Motor neuron (in vitro differentiated cells): ENCODE data around the gene STRN4. TPM values are rescaled to one million over a fixed set of nuclear protein-coding genes. Genes with fewer than 3 reads are reported as not detected.
"Not testable (repeated sequence)": the region's sequence is repeated elsewhere in the genome, so short reads cannot be mapped to it uniquely, and the experiment has no call there.

Experiments
- ATAC-seq, 8 experiments: fragments of 200-7000 bp; cut with Tn5 transposase; replicated peaks in 6 of 8; 2 replicates each; pipeline ENCODE4 v1.8.0; 2021; ENCODE audit warnings: mild to moderate bottlenecking in 8 of 8, moderate library complexity in 8 of 8
- H3K27ac ChIP-seq, 2 donors: fragments of 250-450 bp; sonication (Bioruptor Pico); 2 replicates each; pipeline ENCODE4 v1.9.0; 2021; ENCODE audit warnings: antibody characterized with exemption in 2 of 2, mild to moderate bottlenecking in 2 of 2, moderate library complexity in 1 of 2
- H3K4me1 ChIP-seq, 2 donors: fragments of 250-450 bp; sonication (Bioruptor Pico); replicated peaks in 1 of 2; 2 replicates each; pipeline ENCODE4 v1.6.1; 2021; ENCODE audit warnings: antibody characterized with exemption in 2 of 2, mild to moderate bottlenecking in 2 of 2, moderate library complexity in 1 of 2
- H3K4me3 ChIP-seq, 5 donors: fragments of 250-450 bp; sonication (Bioruptor Pico); 2 replicates each; pipeline ENCODE4 v1.9.0; 2021; ENCODE audit warnings: antibody characterized with exemption in 5 of 5, mild to moderate bottlenecking in 5 of 5, moderate library complexity in 4 of 5
- WGBS, 10 experiments: fragments of 450-650 bp; shearing (Covaris generic); methylation state at CpG; one replicate each; pipeline ENCODE4 v1.0.0; 2022; 5-methylcytosine and 5-hydroxymethylcytosine counted together
- in situ Hi-C, 9 experiments: fragments of 400-800 bp; cut with MboI; loops; one replicate each; pipeline ENCODE4 v1.15.0; 2021; ENCODE audit warnings: low sequenced_read_pairs in 9 of 9, low pct_unique_long_range_greater_than_20kb in 2 of 9; ENCODE audit not compliant: unreplicated experiment in 9 of 9
- total RNA-seq, 8 experiments: library from RNA; unstranded; fragments of 300-600 nt; gene quantifications; 2 replicates each; pipeline versions ENCODE4 v1.2.3 to v1.2.4, GENCODE V29; 2022

Gene STRN4
- total RNA-seq, 8 experiments from 2014 or later = 37.2 to 94.3 (median 75.1) TPM

DNA sequence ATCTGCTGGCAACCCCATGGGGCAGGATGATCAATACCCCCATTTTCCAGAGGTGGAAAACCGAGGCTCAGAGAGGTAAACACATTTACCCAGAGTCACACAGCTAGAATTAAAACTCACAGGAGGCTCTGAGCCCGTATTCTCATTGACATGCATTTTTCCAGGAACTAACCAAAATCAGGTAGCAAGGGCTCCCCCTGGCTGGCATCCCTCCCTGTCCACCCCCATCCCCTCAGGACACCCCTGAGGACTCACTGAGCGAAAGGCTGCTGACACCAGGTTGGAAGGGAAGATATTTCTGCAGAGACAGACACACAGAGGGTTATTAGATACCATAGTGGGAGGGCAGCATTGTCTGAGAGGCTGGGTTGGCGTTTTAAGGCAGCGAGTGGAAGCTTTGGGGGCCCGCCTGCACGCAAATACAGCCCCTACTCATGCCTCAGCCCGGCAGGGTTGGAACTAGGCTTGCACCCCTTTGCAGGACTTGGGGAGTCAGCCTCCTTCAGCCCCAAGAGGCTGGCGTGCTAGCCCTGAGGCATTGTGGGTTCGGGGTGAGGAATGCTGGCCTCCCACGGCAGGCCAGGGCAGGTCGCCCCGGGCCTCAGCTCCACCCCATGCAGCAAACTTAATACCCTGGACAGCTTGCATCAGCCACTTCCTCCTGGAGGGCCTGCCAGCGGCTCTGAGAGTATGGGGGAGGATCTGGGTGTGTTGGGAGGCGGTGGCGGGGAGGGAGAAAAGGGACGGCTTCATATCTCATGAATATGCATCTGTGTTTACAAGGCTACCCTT is 38.2 kb upstream of the STRN4 start:
- ATAC-seq = peak; percentile 31 to 75 (median 60)
- Histone ChIP-seq H3K4me3 (peak overlapping the region; percentile 57 to 88 (median 73)), H3K4me1 (peaks cover 24 to 32% of the 10 kb centered on the region in 2 donors), H3K27ac (peak overlapping the region; percentile 92 to 95)
- in situ Hi-C loops = no loop called here
- 20% methylated on average over 1 of the region's 17 CpGs; no CpG with 5 or more reads in 9 of the 10 experiments for WGBS, 10 experiments

DNA sequence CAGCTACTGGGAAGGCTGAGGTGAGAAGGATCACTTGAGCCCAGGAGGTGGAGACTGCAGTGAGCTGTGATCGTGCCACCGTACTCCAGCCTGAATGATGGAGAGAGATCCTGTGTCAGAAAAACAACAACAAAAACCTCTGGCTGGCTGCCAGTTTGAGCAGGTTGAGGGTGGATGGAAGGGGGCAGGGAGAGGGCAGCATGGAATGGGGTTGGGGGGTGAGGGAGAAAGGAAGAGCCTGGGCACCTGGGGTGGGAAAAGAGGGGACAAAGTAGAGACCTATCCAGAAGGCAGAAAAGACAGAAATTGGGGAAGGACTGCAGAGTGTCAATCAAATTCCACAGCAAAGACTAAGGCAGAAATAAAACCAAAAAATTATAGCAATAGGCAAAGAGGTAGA is 37.4 kb upstream of the STRN4 start:
- Histone ChIP-seq H3K27ac (peak overlapping the region; percentile 92 to 95), H3K4me3 (peak overlapping the region; percentile 57 to 88 (median 73)), H3K4me1 (peaks cover 24 to 29% of the 10 kb centered on the region in 2 donors)
- in situ Hi-C loops = no loop called here
- WGBS, 10 experiments = 25 to 90% (median 50%) methylated on average over 2 of the region's 2 CpGs; no CpG with 5 or more reads in 7 of the 10 experiments
- no peak for ATAC-seq

DNA sequence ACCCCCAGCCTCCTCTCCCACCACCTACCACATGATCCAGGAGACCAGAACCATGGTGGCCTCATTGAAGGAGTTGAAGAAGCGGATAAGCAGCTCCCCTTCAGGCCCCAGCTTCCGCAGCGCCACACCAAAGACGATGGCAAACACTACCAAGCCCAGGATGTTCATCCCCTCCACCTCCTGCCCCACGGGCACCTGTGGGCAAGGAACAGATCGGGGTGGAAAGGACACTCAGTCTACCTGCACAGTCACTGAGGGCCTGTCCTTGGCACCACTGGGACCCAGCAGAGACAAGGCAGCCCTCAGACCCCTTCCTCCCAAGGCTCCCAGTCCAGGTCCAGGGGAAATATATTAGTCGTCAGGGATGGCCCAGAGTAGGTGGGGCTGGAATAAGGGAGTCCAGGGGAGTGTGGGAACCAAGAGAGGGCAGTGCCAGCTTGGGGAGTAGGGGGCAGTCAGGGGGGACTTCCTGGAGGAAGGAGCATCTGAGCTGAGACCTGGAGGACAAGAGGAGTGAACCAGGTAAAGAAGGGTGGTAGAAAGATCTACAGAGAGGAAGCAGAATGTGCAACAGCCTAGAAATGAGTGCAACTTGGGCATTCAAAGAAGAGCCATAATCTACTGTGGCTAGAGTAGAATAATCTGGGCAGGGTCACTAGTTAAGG is 36.2 kb upstream of the STRN4 start:
- in situ Hi-C loops = no loop called here
- no peak overlapping the region for H3K4me3 ChIP-seq
- WGBS, 10 experiments = 100% methylated on average over 1 of the region's 7 CpGs; no CpG with 5 or more reads in 9 of the 10 experiments
- peak overlapping the region in 1 of 2 donors; percentile 95 for H3K27ac ChIP-seq
- peaks cover 24 to 29% of the 10 kb centered on the region in 2 donors for H3K4me1 ChIP-seq
- no peak for ATAC-seq

DNA sequence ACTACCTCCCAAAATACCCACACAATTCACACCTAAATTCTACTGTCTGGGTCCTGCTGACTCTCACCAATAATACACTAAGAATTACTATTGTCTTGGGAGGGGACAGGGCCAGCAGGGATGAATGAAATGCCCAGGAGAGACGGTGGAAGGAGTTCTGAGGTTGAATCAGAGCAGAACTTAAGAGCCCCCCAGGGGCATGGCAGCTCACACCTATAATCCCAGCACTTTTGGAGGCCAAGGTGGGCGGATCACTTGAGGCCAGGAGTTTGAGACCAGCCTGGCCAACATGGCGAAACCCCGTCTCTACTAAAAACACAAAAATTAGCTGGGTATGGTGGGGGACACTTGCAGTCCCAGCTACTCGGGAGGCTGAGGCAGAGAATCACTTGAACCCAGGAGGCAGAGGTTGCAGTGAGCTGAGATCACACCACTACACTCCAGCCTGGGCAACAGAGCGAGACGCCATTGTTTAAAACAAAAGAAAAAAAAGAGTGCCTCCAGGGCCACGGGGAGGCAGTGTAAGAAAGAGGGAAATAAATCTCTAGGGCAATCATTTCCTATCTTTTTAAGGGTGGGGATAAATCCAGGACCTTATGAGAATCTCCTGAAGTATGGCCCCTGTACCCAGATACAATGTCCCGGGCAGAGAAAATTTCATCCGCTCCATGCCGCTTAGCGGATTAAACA is 31.9 kb upstream of the STRN4 start:
- in situ Hi-C loops, H3K27ac ChIP-seq, ATAC-seq, H3K4me1 ChIP-seq, H3K4me3 ChIP-seq: not testable (repeated sequence)
- WGBS, 10 experiments = 80 to 100% (median 91%) methylated on average over 1 to 9 of the region's 12 CpGs; no CpG with 5 or more reads in 2 of the 10 experiments

DNA sequence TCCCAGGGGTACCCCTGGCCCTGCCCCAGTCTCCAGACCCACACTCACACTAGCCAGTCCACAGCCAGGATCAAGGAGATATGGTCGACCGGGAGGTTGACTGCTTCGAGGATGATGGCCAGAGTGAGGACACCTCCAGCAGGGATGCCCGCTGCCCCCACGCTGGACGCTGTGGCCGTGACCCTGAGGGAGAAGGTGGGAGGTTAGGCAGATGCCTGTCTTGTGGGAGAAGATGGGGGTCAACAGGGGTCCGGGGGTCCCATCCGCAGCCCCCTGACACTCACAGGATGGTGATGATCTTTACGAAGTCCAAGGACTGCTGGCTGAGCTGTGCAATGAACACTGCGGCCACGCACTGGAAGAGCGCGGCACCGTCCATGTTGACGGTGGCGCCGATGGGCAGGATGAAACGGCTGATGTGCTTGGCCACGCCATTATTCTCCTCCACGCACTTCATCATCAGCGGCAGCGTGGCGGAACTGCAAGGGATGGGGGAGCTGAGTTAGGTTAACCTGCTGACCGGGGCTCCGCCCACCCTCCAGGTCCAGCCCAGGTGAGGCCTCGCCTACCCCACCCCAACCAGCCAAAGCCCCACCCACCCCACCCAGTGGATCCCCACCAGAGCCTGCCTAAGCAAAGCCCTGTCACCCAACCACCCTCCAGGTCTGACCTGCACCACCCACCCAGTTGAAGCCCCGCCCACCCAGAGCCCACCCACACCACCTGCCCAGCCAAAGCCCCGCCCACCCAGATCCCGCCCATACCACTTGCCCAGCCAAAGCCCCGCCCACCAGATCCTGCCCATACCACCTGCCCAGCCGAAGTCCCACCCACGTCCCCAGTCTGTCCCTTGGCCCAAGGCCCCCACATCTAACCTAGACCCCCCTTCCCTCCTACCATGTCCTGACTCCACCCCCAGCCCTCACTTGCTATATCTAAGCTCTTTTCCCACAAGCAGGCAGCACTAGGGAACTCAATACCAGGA is 31.0 kb upstream of the STRN4 start:
- no peaks in the 10 kb centered on the region for H3K4me1 ChIP-seq
- ATAC-seq = peak in 5 of 8 experiments; percentile 11 to 34 (median 22)
- H3K27ac ChIP-seq = no peak overlapping the region
- H3K4me3 ChIP-seq = no peak overlapping the region
- WGBS, 10 experiments = 92 to 94% methylated on average over 6 to 8 of the region's 33 CpGs; no CpG with 5 or more reads in 8 of the 10 experiments
- in situ Hi-C loops = no loop called here

DNA sequence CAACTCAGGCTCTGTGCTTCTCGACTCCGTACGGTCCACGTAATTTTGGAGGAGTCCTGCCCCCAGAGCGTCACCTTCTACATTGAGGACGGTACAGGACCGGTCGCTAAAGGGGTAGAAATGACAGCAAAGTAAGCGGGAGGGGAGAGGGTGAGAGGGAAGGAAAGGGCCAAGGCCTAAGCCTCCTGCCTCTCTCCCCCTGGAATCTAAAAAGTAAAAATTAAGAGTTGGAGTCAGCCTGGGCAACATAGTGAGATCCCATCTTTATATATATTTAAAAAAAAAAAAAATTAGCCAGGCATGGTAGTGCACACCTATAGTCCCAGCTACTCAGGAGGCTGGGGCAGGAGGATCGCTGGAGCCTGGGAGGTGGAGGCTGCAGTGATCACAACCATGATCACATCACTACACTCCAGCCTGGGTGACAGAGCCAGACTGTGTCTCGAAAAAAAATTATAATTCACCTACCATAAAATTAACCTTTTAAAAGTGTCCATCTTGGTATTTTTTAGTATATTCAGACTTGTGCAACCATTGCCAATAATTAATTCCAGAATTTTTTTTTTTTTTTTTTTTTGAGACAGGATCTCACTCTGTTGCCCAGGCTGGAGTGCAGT is 29.5 kb upstream of the STRN4 start:
- in situ Hi-C loops = no loop called here
- WGBS, 10 experiments = 71 to 100% (median 97%) methylated on average over 1 to 11 of the region's 11 CpGs; no CpG with 5 or more reads in 1 of the 10 experiments
- H3K27ac ChIP-seq = no peak overlapping the region
- H3K4me3 ChIP-seq = no peak overlapping the region
- ATAC-seq = peak in 1 of 8 experiments; percentile 4
- no peaks in the 10 kb centered on the region for H3K4me1 ChIP-seq

DNA sequence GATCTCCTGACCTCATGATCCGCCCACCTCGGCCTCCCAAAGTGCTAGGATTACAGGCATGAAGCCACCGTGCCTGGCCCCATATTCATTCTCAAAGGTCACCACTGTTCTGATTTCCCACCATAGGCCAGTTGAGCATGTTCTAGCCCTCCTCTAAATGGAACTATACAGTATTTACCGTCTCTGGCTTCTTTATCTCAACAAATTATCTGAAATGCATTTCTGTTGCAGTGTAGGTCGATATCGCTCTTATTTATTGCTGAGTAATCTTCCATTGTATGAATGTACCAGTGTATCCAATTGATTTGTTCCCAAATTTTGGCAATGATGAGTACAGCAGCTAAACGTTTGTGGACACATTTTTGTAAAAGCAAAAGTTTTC is 26.8 kb upstream of the STRN4 start:
- no peak overlapping the region for H3K4me3 ChIP-seq
- H3K4me1 ChIP-seq = no peaks in the 10 kb centered on the region
- H3K27ac ChIP-seq = no peak overlapping the region
- WGBS, 10 experiments = 40 to 93% (median 68%) methylated on average over 2 to 7 of the region's 7 CpGs; no CpG with 5 or more reads in 2 of the 10 experiments
- in situ Hi-C loops = loop anchor here in 1 of 9 experiments (25.0 kb wide), 1 partner anchor 214 kb away; no protein-coding TSS in a partner anchor
- ATAC-seq = no peak

DNA sequence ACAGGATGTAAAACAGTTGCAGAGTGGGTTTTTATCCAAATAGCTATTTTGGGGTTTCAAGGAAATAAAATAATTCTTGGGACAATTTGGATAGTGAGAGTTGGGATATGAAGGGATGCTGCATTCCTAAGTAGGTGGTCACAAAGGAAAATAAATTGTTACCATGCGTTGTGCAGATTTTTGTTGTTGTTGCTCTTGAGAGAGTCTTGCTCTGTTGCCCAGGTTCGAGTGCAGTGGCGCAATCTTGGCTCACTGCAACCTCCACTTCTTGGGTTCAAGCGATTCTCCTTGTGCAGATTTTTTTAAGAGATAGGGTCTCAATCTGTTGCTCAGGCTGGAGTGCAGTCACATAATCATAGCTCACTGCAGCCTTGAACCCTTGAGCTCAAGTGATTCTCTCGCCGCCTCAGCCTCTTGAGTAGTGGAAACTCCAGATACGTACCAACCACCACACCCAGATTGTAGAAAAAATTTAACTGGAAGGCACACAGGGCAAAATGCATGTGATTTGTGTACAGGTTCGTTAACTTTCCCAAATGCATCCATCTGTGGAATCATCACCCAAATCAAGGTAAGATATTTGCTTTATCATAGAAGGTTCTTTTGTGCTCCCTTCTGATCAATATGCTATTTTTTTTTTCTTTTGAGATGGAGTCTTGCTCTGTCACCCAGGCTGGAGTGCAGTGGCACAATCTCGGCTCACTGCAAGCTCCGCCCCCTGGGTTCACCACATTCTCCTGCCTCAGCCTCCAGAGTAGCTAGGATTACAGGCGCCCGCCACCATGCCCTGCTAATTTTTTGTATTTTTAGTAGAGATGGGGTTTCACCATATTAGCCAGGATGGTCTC is 26.1 kb upstream of the STRN4 start:
- Histone ChIP-seq H3K27ac (no peak overlapping the region), H3K4me1 (no peaks in the 10 kb centered on the region), H3K4me3 (no peak overlapping the region)
- ATAC-seq = peak in 1 of 8 experiments; percentile 4
- WGBS, 10 experiments = 44 to 95% (median 66%) methylated on average over 1 to 6 of the region's 12 CpGs; no CpG with 5 or more reads in 1 of the 10 experiments
- in situ Hi-C loops = loop anchor here in 1 of 9 experiments (25.0 kb wide), 1 partner anchor 215 kb away; no protein-coding TSS in a partner anchor

DNA sequence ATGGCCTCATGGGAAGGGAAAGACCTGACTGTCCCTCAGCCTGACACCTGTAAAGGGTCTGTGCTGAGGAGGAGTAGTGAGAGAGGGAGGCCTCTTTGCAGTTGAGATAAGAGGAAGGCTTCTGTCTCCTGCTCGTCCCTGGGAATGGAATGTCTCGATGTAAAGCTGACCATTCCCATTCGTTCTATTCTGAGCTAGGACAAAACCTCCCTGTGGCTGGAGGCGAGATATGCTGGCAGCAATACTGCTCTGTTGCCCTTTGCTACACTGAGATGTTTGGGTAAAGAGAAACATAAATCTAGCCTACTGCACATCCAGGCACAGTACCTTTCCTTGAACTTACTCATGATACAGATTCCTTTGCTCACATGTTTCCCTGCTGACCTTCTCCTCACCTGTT is 22.5 kb upstream of the STRN4 start:
- 33 to 66% (median 37%) methylated on average over 1 to 4 of the region's 4 CpGs; no CpG with 5 or more reads in 6 of the 10 experiments for WGBS, 10 experiments
- in situ Hi-C loops = loop anchor here in 1 of 9 experiments (25.0 kb wide), 1 partner anchor 219 kb away; no protein-coding TSS in a partner anchor
- not testable (repeated sequence) for ATAC-seq

DNA sequence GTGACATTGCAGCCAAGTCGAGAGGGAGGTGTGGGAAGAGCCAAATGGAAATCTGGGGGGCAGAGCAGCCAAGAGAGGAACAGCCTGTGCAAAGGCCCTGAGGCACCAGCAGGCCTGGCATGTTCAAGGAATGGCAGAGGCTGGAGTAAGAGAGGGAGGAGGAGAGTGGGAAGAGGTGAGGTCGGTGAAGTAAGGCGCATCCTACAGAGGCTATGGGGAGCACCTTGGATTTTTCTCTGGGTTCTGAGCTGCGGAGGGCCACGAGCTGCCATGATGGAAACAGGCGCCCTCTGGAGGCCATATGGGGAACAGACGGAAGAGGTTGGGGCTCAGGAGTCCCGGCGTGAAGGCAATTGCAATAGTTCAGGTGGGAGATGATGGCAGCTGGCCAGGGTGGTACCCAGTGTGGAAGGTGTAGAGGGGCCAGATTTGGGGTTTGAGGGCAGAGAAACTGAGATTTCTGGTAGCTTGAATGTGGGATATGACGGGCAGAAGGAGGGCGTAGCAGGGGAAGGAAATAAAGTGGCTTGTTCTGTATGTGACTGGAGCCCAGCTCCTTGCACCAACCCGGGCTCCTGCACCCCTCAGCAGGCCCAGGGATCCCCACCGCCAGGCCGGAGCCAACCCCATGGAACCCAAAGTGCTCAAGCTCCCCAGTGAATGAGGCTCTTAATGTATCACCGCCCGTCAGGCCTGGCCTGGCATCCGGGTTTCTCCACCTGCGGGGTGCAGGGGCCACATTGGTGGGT is 20.5 kb upstream of the STRN4 start:
- whole genome bisulfite sequencing, 10 experiments = 17 to 100% (median 66%) methylated on average over 2 to 11 of the region's 18 CpGs; no CpG with 5 or more reads in 3 of the 10 experiments
- Histone ChIP-seq H3K4me1 (no peaks in the 10 kb centered on the region), H3K4me3 (no peak overlapping the region), H3K27ac (no peak overlapping the region)
- peak in 2 of 8 experiments; percentile 57 to 74 for ATAC-seq
- in situ Hi-C loops = loop anchor here in 1 of 9 experiments (25.0 kb wide), 1 partner anchor 221 kb away; no protein-coding TSS in a partner anchor

More for the DNA sequence above, 22.5 kb upstream of the STRN4 start:
- H3K27ac ChIP-seq, H3K4me3 ChIP-seq, H3K4me1 ChIP-seq: not testable (repeated sequence)
